Astrocyte of the cerebellum (primary cell): ENCODE measurements around the gene SH2D3C.

ENCODE experiments used
- DNase-seq: peaks from one replicate; pipeline ENCODE4 v3.0.0-alpha.2; 2011; ENCODE audit warnings: low read depth
- H3K4me3 ChIP-seq: 2 replicates; pipeline ENCODE4 v1.5.1; 2011; ENCODE audit warnings: mild to moderate bottlenecking, low read depth, low read length, moderate library complexity
- CTCF ChIP-seq: IDR thresholded peaks from 2 replicates; pipeline ENCODE4 v1.5.1; 2012; ENCODE audit warnings: low read length, low read depth, moderate library complexity, mild to moderate bottlenecking; ENCODE audit errors: missing control alignments
- in situ Hi-C: cut with HindIII; loops from 2 replicates; pipeline ENCODE4 v1.10.0; 2017; ENCODE audit warnings: low sequenced_read_pairs

The SH2D3C gene

GRCh38 chr9:127776195-127776923, 2.1 kb downstream of the SH2D3C start:
- in situ Hi-C loops, result no loop called here

GRCh38 chr9:127773981-127774380, 4.5 kb downstream of the SH2D3C start:
- in situ Hi-C loops, result no loop called here
- TF ChIP-seq CTCF, result no peak
- DNase-seq, result no peak
- H3K4me3 ChIP-seq, result no peak overlapping the region

More at GRCh38 chr9:127776195-127776923, 2.1 kb downstream of the SH2D3C start:
- TF ChIP-seq CTCF, result no peak
- H3K4me3 ChIP-seq, result no peak overlapping the region
- DNase-seq, result no peak

DNA sequence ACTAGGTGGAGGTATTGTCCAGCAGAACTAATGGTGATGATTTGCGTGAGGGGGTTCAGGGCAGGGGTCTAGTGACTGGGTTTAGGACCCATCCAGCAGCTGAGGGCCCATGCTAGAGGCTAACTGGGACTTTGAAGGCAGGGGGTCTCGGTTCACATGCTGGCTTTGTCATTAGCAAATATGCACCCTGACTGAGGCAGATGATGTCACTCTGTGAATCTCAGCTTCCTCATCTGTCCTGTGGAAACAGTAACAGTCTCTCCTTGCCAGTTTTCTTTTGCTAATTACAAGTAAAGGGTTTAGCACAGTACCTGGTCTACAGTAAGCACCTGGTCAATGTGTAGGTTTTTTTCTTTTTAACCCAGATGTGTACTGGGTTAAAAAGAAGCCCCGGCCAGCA, 5.2 kb downstream of the SH2D3C start:
- in situ Hi-C loops, result no loop called here
- no peak for TF ChIP-seq CTCF
- DNase-seq, result no peak
- no peak overlapping the region for H3K4me3 ChIP-seq

DNA sequence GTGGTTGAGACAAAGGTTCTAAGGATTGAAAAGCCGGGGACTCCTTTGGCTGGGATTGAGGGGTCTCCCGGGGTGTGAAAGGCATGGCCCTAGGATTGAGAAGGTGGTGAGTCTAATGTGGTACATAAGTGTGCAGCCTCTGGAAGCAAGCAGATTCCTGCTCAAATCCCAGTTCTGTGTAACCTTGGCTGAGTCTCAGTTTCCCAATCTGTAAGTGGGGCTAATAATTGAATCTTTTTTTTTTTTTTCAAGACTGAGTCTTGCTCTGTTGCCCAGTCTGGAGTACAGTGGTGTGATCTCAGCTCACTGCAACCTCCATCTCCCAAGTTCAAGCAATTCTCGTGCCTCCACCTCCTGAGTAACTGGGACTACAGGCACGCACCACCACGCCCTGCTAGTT, 5.9 kb downstream of the SH2D3C start:
- TF ChIP-seq CTCF, result no peak
- H3K4me3 ChIP-seq, result no peak overlapping the region
- no peak for DNase-seq
- in situ Hi-C loops, result no loop called here

GRCh38 chr9:127771570-127772189, 6.8 kb downstream of the SH2D3C start:
- peak overlapping the region; percentile 38 for H3K4me3 ChIP-seq
- no peak for DNase-seq
- no peak for TF ChIP-seq CTCF
- in situ Hi-C loops, result no loop called here

DNA sequence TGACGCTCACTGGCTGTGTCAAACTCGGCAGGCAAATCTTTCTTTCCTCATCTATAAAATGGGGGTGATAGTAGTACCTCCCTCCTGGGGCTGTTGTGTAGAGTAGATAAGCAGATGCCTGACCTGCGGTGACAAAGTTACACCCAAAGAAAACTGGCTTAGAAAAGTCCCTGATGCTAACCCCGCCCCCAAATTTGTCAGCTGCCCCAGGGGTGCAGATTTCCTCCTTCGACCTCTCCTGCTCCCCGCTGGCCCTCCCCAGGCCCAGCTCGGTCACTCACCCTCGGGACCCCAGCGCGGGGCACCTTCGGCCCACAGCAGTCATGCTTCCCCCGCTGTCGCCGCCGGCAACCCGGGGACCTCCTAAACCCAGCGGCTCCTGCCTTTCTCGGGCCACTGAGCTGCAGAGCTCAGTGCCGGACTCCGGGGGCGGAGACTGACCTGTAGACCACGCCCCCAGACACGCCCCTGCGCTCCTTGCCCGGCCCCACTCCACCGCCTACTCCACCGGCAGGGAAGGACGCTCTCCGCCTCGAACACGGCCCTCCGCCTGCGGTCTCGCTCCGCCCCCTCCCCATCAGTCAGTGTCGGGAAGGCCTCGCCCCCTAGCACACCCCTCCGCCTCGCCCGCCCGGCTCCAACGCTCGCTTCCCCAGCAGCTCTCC, 7.4 kb downstream of the SH2D3C start:
- TF ChIP-seq CTCF, result no peak
- peak overlapping the region; percentile 38 for H3K4me3 ChIP-seq
- in situ Hi-C loops, result no loop called here
- peak; percentile 91 for DNase-seq
